Stimulated activated CD8-positive, alpha-beta memory T cell treated with anti-CD3 and anti-CD28 coated beads, Interleukin-2, amount 100 ng/mL, for 1 hour (primary cell): ENCODE results near the gene CD109.
"Not testable (repeated sequence)": the region's sequence is repeated elsewhere in the genome, so short reads cannot be mapped to it uniquely, and the experiment has no call there.

ENCODE experiments used
- DNase-seq, 2 donors: peaks; one replicate each; pipeline ENCODE4 v3.0.0-alpha.2; 2020; ENCODE audit warnings: low read depth in 2 of 2

Gene CD109

GRCh38 chr6:73791336-73791735, 95.3 kb downstream of the CD109 start:
- DNase-seq = no peak

- no peak for DNase-seq
Measured at GRCh38 chr6:73792738-73793137, 96.7 kb downstream of the CD109 start.

- DNase-seq = no peak
Measured at GRCh38 chr6:73796881-73797280, 100.9 kb downstream of the CD109 start.

GRCh38 chr6:73797861-73798260, 101.9 kb downstream of the CD109 start:
- no peak for DNase-seq

- no peak for DNase-seq
Measured at GRCh38 chr6:73798592-73798991, 102.6 kb downstream of the CD109 start.

- no peak for DNase-seq
Measured at GRCh38 chr6:73800997-73801396, 105.0 kb downstream of the CD109 start.

GRCh38 chr6:73801652-73802268, 105.8 kb downstream of the CD109 start:
- no peak for DNase-seq

- no peak for DNase-seq
Measured at GRCh38 chr6:73802366-73802765, 106.4 kb downstream of the CD109 start.

GRCh38 chr6:73803562-73804241, 107.7 kb downstream of the CD109 start:
- no peak for DNase-seq

GRCh38 chr6:73805221-73805620, 109.2 kb downstream of the CD109 start:
- DNase-seq = not testable (repeated sequence)

- not testable (repeated sequence) for DNase-seq
Measured at GRCh38 chr6:73805982-73806381, 110.0 kb downstream of the CD109 start.

GRCh38 chr6:73811706-73812105, 115.7 kb downstream of the CD109 start:
- DNase-seq = no peak

GRCh38 chr6:73817253-73817652, 121.2 kb downstream of the CD109 start:
- DNase-seq = no peak

GRCh38 chr6:73823046-73823735, 127.2 kb downstream of the CD109 start:
- no peak for DNase-seq

- DNase-seq = no peak
Measured at GRCh38 chr6:73823832-73824231, 127.8 kb downstream of the CD109 start.

- DNase-seq = no peak
Measured at GRCh38 chr6:73826571-73826970, 130.6 kb downstream of the CD109 start.

- no peak for DNase-seq
Measured at GRCh38 chr6:73830119-73830518, 134.1 kb downstream of the CD109 start.

- no peak for DNase-seq
Measured at GRCh38 chr6:73832313-73832712, 136.3 kb downstream of the CD109 start.

- DNase-seq = not testable (repeated sequence)
Measured at GRCh38 chr6:73844696-73845095, 148.7 kb downstream of the CD109 start.

- DNase-seq = not testable (repeated sequence)
Measured at GRCh38 chr6:73851048-73851447, 155.0 kb downstream of the CD109 start.

- no peak for DNase-seq
Measured at GRCh38 chr6:73854998-73855718, 159.2 kb downstream of the CD109 start.

GRCh38 chr6:73857341-73857890, 161.4 kb downstream of the CD109 start:
- DNase-seq = no peak
